ENCODE data around the gene RHBDD2. TPM values are rescaled to one million over a fixed set of nuclear protein-coding genes. Genes with fewer than 3 reads are reported as not detected.

RHBDD2 gene
- polyA plus RNA-seq, 1 donor from 2014 or later = 76.4 TPM

DNA sequence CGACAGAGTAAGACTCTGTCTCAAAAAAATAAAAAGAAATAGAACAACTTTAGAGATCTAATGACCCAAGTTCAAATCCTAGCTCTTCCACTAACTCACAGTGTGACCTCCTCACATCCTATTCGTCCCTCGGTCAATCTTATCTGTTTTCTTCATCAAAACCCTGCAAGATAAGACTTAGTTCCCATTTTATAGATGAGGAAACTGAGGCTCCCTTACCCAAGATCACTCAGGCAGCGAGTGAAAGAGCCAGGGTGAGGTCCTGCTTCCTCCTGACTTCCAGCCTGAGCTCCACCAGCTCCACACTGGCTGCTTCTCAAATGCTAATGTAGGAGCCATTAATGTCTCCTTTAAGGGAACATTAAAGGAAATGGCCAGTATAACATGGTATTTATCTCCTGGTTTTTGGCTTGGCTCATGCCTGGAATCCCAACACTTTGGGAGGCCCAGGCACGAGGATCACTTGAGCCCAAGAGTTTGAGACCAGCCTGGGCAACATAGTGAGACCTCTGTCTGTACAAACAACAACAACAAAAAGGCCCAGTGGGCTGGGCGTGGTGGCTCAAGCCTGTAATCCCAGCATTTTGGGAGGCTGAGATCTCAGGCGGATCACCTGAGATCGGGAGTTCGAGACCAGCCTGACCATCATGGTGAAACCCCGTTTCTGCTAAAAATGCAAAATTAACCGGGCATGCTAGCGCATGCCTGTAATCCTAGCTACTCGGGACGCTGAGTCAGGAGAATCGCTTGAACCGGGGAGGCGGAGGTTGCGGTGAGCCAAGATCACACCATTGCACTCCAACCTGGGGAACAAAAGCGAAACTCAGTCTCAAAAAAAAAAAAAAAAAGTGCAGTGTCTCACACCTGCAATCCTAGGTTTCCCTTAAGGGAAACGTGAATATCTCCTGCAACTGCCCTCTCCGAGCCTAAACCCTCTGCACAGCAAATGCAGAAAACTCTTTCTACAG lies 3.4 kb upstream of the RHBDD2 start:
- Histone ChIP-seq H3K36me3 (ENCODE audit: insufficient read depth, low read length) (no peaks in the 10 kb centered on the region), H3K79me2 (replicated peaks; ENCODE audit: insufficient read depth, low read length) (peaks cover 13% of the 10 kb centered on the region), H3K4me2 (ENCODE audit: low read length) (no peak overlapping the region), H3K9me3 (ENCODE audit: low read length) (no peaks in the 10 kb centered on the region), H3K9ac (ENCODE audit: low read length) (no peak overlapping the region), H3K27ac (ENCODE audit: low read length) (no peak overlapping the region), H4K20me1 (ENCODE audit: insufficient read depth) (no peaks in the 10 kb centered on the region), H3K27me3 (ENCODE audit: insufficient read depth, low read depth, low read length) (no peaks in the 10 kb centered on the region), H2AFZ (ENCODE audit: low read depth, low read length) (no peak overlapping the region), H3F3A (ENCODE audit: insufficient read depth, low read length, poor library complexity, severe bottlenecking) (no peaks in the 10 kb centered on the region), H3K9me2 (ENCODE audit: insufficient read depth, low read length) (no peaks in the 10 kb centered on the region), H3K4me3 (ENCODE audit: low read length) (no peak overlapping the region)
- TF ChIP-seq REST (IDR thresholded peaks at IDR 0.05; ENCODE audit: borderline replicate concordance) (no peak), MXI1 (conservative IDR thresholded peaks at IDR 0.05; ENCODE audit: poor library complexity, severe bottlenecking) (no peak), EZH2 (IDR thresholded peaks at IDR 0.05; ENCODE audit: borderline replicate concordance, insufficient read depth, low read length, poor library complexity, severe bottlenecking) (no peak), EP300 (conservative IDR thresholded peaks at IDR 0.05; ENCODE audit: poor library complexity, severe bottlenecking) (no peak), SMC3 (conservative IDR thresholded peaks at IDR 0.05; ENCODE audit: poor library complexity) (no peak)

DNA sequence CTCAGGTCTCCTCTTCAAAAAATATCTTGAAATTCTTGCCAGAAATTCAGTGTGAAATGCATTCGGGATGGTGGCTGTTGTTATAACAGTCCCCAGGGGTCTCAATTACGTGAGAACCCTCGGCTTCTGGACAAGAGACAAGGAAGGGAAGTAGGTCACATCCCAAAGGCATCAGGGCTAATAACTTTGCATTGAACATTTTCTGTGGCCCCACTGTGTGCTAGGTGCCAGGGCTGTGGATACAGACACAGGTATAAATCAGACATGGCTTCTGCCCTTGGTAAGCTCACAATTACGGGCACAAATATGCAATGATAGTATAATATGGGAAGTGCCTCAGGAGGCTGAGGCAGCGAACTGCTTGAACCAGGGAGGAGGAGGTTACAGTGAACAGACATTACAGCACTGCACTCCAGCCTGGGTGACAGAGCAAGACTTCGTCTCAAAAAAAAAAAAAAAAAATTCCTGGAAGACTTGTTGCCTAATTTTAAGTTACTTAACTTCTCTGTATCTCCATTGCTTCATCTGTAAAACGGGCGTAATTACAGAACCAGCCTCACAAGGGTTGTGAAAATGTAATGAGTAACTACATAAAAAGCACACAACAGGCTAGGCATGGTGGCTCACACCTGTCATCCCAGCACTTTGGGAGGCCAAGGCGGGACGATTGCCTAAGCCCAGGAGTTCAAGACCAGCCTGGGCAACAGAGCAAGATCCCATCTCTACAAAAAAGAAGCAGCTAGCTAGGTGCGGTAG lies 2.5 kb upstream of the RHBDD2 start:
- no peaks in the 10 kb centered on the region for H3K27me3 ChIP-seq (ENCODE audit: insufficient read depth, low read depth, low read length)
- H3F3A ChIP-seq (ENCODE audit: insufficient read depth, low read length, poor library complexity, severe bottlenecking) = no peaks in the 10 kb centered on the region
- no peak overlapping the region for H2AFZ ChIP-seq (ENCODE audit: low read depth, low read length)
- no peak overlapping the region for H3K4me2 ChIP-seq (ENCODE audit: low read length)
- peaks cover 22% of the 10 kb centered on the region for H3K79me2 ChIP-seq (replicated peaks; ENCODE audit: insufficient read depth, low read length)
- H4K20me1 ChIP-seq (ENCODE audit: insufficient read depth) = no peaks in the 10 kb centered on the region
- H3K4me3 ChIP-seq (ENCODE audit: low read length) = no peak overlapping the region
- no peak overlapping the region for H3K9ac ChIP-seq (ENCODE audit: low read length)
- H3K27ac ChIP-seq (ENCODE audit: low read length) = no peak overlapping the region
- TF ChIP-seq TAF1 (IDR thresholded peaks at IDR 0.05; ENCODE audit: low read depth) (no peak), REST (IDR thresholded peaks at IDR 0.05; ENCODE audit: borderline replicate concordance) (no peak), EP300 (conservative IDR thresholded peaks at IDR 0.05; ENCODE audit: poor library complexity, severe bottlenecking) (no peak)
- no peaks in the 10 kb centered on the region for H3K9me2 ChIP-seq (ENCODE audit: insufficient read depth, low read length)
- H3K36me3 ChIP-seq (ENCODE audit: insufficient read depth, low read length) = no peaks in the 10 kb centered on the region
- no peaks in the 10 kb centered on the region for H3K9me3 ChIP-seq (ENCODE audit: low read length)
